ENCODE measurements around the gene GARIN5A.
"Not testable (repeated sequence)": the region's sequence is repeated elsewhere in the genome, so short reads cannot be mapped to it uniquely, and the experiment has no call there.

The GARIN5A gene

GRCh38 chr19:50473336-50473735 is 3.3 kb downstream of the GARIN5A start:
- H3K9me3 Mint-ChIP-seq; intact Hi-C loops (cut with micrococcal nuclease); H3K27ac Mint-ChIP-seq; H3K4me3 Mint-ChIP-seq: not testable (repeated sequence)
- peaks cover 15% of the 10 kb centered on the region for H3K4me1 Mint-ChIP-seq (ENCODE audit: low read depth)
- peaks cover 20% of the 10 kb centered on the region for H3K36me3 Mint-ChIP-seq (ENCODE audit: low read depth)
- peaks cover 14% of the 10 kb centered on the region for H3K27me3 Mint-ChIP-seq

GRCh38 chr19:50468818-50469217 is 7.8 kb downstream of the GARIN5A start:
- intact Hi-C loops (cut with micrococcal nuclease) = no loop called here
- no peak overlapping the region for H3K27ac Mint-ChIP-seq
- H3K27me3 Mint-ChIP-seq = peaks cover 21% of the 10 kb centered on the region
- H3K9me3 Mint-ChIP-seq = no peaks in the 10 kb centered on the region
- H3K36me3 Mint-ChIP-seq (ENCODE audit: low read depth) = no peaks in the 10 kb centered on the region
- H3K4me3 Mint-ChIP-seq = no peak overlapping the region
- no peaks in the 10 kb centered on the region for H3K4me1 Mint-ChIP-seq (ENCODE audit: low read depth)

DNA sequence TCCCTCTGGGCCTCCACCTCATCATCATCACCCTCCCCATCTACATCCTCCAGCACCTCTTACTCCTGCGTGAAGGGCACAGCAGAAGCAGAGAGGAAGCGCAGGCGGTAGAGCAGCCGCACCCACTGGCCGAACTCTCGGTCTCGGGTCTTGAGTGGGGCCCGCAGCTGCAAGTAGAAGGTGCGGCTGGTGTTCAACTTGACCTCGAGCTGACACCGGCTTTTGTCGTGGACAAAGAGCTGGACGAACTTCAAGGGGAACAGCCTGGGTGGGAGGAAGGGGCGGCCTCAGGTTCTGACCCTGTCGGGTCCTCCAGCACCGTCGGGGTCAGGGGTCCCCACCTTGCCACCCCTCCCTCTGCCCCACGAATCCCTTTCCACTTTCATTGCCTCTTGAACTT is 9.1 kb downstream of the GARIN5A start:
- Mint-ChIP-seq H3K36me3 (ENCODE audit: low read depth) (no peaks in the 10 kb centered on the region), H3K27me3 (peaks cover 22% of the 10 kb centered on the region), H3K4me3 (no peak overlapping the region), H3K9me3 (no peaks in the 10 kb centered on the region), H3K4me1 (ENCODE audit: low read depth) (no peaks in the 10 kb centered on the region), H3K27ac (no peak overlapping the region)
- intact Hi-C loops (cut with micrococcal nuclease) = no loop called here

- no peaks in the 10 kb centered on the region for H3K4me1 Mint-ChIP-seq (ENCODE audit: low read depth)
- peaks cover 24% of the 10 kb centered on the region for H3K27me3 Mint-ChIP-seq
- H3K36me3 Mint-ChIP-seq (ENCODE audit: low read depth) = no peaks in the 10 kb centered on the region
- no peaks in the 10 kb centered on the region for H3K9me3 Mint-ChIP-seq
- H3K27ac Mint-ChIP-seq = no peak overlapping the region
- intact Hi-C loops (cut with micrococcal nuclease) = no loop called here
- H3K4me3 Mint-ChIP-seq = no peak overlapping the region
Measured at GRCh38 chr19:50466706-50467039, 10.0 kb downstream of the GARIN5A start.

DNA sequence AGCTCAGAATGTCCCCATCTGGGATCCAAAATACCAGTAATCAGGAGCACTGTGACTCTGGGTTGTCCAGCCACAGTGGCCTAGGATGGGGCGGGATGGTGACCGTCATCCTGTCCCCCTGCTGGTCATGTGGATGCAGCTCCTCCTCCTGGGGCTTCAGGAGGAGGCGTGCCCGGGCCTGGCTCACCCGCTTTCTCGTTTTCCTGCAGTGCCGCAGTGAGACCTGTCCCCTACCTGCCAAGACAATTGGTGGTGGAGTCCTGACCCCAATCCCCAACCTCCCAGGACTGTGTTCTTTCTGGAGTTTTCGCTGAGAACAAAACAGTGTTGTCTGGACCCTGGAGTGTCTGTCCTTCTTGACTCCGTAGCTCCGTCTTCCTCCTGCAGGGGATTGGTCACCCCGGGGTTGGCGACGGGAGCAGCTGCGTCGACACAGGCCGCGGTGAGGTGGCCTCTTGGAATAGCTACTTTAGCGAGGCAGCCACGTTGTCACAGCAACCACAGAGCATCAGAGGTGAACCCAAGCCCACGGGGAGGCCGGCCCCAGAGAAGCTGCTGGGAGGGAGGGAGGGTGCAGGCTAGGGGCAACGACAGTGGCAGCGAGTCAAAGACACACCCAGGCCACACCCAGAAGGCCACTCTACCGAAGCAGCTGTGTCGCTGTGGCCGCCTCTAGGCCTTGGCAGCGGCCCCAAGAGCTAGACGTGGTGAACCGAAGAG is 10.5 kb downstream of the GARIN5A start:
- no peaks in the 10 kb centered on the region for H3K4me1 Mint-ChIP-seq (ENCODE audit: low read depth)
- intact Hi-C loops (cut with micrococcal nuclease) = no loop called here
- no peak overlapping the region for H3K4me3 Mint-ChIP-seq
- H3K27ac Mint-ChIP-seq = no peak overlapping the region
- no peaks in the 10 kb centered on the region for H3K36me3 Mint-ChIP-seq (ENCODE audit: low read depth)
- peaks cover 24% of the 10 kb centered on the region for H3K27me3 Mint-ChIP-seq
- no peaks in the 10 kb centered on the region for H3K9me3 Mint-ChIP-seq

DNA sequence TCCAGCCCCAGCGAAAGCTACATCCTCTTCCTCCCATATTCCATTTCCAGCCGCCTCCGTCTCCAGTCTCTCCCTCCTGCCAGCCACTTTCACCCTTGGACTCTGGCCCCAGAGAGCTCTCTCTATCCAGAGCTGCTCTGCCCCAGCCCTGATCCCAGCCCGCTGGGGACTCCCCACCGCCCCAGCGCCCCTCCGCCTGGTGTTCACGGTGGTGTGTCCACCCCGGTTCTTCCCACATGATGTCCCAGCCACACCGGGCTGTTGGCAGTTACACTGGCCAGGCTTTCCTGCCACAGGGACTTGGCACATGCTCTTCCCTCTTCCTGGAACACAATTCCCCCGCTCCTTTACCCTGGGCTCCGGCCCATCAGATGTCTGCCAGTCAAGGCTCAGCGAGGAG is 11.6 kb downstream of the GARIN5A start:
- Mint-ChIP-seq H3K4me1 (ENCODE audit: low read depth) (peaks cover 2% of the 10 kb centered on the region), H3K4me3 (no peak overlapping the region), H3K27ac (no peak overlapping the region), H3K36me3 (ENCODE audit: low read depth) (no peaks in the 10 kb centered on the region), H3K27me3 (peaks cover 30% of the 10 kb centered on the region), H3K9me3 (no peaks in the 10 kb centered on the region)
- intact Hi-C loops (cut with micrococcal nuclease) = loop anchor here (5.0 kb wide), 1 partner anchor 48 kb away; the partner anchor contains the start of gene SPIB

DNA sequence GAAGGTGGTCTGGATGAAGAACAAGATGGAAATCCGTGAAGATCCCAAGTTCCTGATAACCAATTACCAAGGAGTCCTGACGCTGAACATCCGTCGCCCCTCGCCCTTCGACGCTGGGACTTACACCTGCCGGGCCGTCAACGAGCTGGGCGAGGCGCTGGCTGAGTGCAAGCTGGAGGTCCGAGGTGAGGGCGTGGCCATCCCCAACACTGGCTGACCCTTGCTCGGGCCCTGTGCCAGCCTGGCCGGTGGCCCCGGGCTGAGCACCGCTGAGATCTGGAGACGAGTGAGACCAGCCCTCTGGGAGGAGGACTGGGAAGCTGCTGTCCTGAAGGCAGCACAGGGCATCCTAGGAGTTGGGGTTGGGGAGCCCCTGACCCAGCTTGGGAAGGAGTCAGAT is 12.3 kb downstream of the GARIN5A start:
- Mint-ChIP-seq H3K27ac (peak overlapping the region; percentile 1), H3K9me3 (no peaks in the 10 kb centered on the region), H3K4me3 (no peak overlapping the region), H3K27me3 (peaks cover 36% of the 10 kb centered on the region), H3K36me3 (ENCODE audit: low read depth) (no peaks in the 10 kb centered on the region), H3K4me1 (ENCODE audit: low read depth) (peaks cover 8% of the 10 kb centered on the region)
- intact Hi-C loops (cut with micrococcal nuclease) = loop anchor here (5.0 kb wide), 1 partner anchor 47 kb away; the partner anchor contains the start of gene SPIB

DNA sequence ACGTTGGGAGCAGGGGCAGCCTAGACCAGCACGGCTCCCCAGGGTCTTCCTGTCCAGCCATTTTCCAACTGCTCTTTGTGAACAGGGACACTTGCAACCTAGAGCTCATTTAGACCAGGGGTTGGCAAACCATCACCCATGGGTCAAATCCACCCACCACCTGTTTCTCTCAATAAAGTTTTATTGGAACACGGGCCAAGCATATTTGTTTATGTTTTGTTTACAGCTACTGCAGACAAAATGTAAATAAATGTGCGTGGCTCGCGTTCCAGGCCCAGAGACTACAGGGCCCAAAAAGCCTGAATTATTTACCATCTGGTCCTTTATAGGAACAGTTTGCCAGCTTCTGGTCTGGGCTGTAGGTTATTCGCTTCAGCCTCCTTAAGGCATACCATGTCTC is 13.7 kb downstream of the GARIN5A start:
- intact Hi-C loops (cut with micrococcal nuclease) = loop anchor here (5.0 kb wide), 1 partner anchor 46 kb away; the partner anchor contains the start of gene SPIB
- Mint-ChIP-seq H3K9me3 (no peaks in the 10 kb centered on the region), H3K4me1 (ENCODE audit: low read depth) (peaks cover 8% of the 10 kb centered on the region), H3K36me3 (ENCODE audit: low read depth) (no peaks in the 10 kb centered on the region), H3K27me3 (peaks cover 36% of the 10 kb centered on the region), H3K4me3 (no peak overlapping the region), H3K27ac (no peak overlapping the region)

DNA sequence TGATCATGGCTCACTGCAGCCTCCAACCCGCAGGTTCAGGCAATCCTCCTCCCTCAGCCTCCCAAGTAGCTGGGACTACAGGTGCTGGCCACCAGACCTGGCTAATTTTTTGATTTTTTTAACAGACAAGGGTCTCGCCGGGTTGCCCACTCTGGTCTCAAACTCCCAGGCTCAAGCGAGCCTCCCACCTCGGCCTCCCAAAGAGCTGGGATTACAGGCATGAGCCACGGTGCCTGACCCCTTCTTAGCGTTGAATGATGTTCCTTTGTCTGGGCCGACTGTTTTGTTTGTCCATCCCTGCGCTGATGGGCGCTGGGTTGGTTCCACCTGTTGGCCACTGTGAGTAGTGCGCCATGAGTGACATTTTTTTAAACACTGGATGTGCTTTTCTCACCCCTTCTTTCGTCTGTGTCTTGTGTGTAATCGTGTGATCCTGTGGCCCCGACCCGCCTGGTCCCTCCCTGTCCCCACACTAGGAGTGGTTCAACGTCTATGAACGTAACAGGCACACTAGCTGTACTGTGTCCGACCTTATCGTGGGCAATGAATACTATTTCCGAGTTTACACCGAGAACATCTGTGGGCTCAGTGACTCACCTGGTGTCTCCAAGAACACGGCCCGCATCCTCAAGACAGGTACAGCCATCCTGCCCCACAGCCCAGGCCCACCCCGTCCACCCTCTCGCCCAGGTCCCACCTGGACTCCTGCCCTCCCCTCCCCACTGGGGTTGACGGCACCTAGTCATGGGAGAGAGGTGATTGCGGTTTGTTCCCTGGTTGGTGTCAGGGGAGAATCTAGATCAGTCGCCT is 15.4 kb downstream of the GARIN5A start:
- Mint-ChIP-seq H3K27me3 (peaks cover 48% of the 10 kb centered on the region), H3K4me3 (no peak overlapping the region), H3K9me3 (no peaks in the 10 kb centered on the region), H3K36me3 (ENCODE audit: low read depth) (no peaks in the 10 kb centered on the region), H3K27ac (no peak overlapping the region), H3K4me1 (ENCODE audit: low read depth) (peaks cover 8% of the 10 kb centered on the region)
- intact Hi-C loops (cut with micrococcal nuclease) = loop anchor here (1.0 to 5.0 kb wide), 3 partner anchors 44 to 104 kb away; partner anchors contain the start of gene SPIB

DNA sequence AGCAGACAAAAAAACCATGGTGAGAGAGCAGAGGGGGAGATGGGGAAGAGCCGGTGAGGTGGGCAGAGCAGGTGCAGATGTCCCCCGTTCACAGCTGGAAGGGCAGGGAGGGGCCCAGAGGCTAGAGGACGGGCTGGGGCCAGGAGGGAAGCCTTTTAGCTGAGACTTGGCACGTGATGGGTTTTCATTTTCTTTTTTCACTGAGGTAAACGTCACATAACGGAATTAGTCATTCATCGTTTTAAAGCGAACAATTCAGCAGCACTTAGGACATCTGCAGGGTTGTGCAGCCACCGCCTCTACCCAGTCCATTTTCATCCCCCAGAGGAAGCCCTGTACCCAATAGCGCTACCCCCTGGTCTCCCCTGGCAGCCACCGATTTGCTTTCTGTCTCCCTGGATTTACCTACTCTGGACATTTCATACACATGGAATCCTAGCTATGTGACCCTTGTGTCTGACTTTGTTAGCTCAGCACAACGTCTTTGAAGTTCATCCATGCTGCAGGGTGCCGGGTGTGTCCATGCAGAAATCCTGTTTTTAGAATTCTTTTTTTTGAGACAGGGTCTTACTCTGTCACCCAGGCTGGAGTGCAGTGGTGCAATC is 16.4 kb downstream of the GARIN5A start:
- no peak overlapping the region for H3K27ac Mint-ChIP-seq
- no peak overlapping the region for H3K4me3 Mint-ChIP-seq
- H3K27me3 Mint-ChIP-seq = peaks cover 56% of the 10 kb centered on the region
- H3K4me1 Mint-ChIP-seq (ENCODE audit: low read depth) = peaks cover 8% of the 10 kb centered on the region
- no peaks in the 10 kb centered on the region for H3K9me3 Mint-ChIP-seq
- intact Hi-C loops (cut with micrococcal nuclease) = loop anchor here (5.0 kb wide), 1 partner anchor 43 kb away; the partner anchor contains the start of gene SPIB
- H3K36me3 Mint-ChIP-seq (ENCODE audit: low read depth) = no peaks in the 10 kb centered on the region

GRCh38 chr19:50459638-50460037 is 17.0 kb downstream of the GARIN5A start:
- H3K27ac Mint-ChIP-seq = no peak overlapping the region
- peaks cover 54% of the 10 kb centered on the region for H3K27me3 Mint-ChIP-seq
- H3K4me3 Mint-ChIP-seq = no peak overlapping the region
- no peaks in the 10 kb centered on the region for H3K36me3 Mint-ChIP-seq (ENCODE audit: low read depth)
- no peaks in the 10 kb centered on the region for H3K9me3 Mint-ChIP-seq
- intact Hi-C loops (cut with micrococcal nuclease) = loop anchor here (5.0 kb wide), 1 partner anchor 42 kb away; the partner anchor contains the start of gene SPIB
- peaks cover 8% of the 10 kb centered on the region for H3K4me1 Mint-ChIP-seq (ENCODE audit: low read depth)

- peaks cover 51% of the 10 kb centered on the region for H3K27me3 Mint-ChIP-seq
- intact Hi-C loops (cut with micrococcal nuclease) = no loop called here
- H3K27ac Mint-ChIP-seq = no peak overlapping the region
- no peaks in the 10 kb centered on the region for H3K36me3 Mint-ChIP-seq (ENCODE audit: low read depth)
- H3K4me1 Mint-ChIP-seq (ENCODE audit: low read depth) = peaks cover 8% of the 10 kb centered on the region
- H3K9me3 Mint-ChIP-seq = no peaks in the 10 kb centered on the region
- no peak overlapping the region for H3K4me3 Mint-ChIP-seq
Measured at GRCh38 chr19:50459067-50459456, 17.6 kb downstream of the GARIN5A start.

- H3K4me3 Mint-ChIP-seq = no peak overlapping the region
- H3K36me3 Mint-ChIP-seq (ENCODE audit: low read depth) = no peaks in the 10 kb centered on the region
- intact Hi-C loops (cut with micrococcal nuclease) = no loop called here
- H3K9me3 Mint-ChIP-seq = no peaks in the 10 kb centered on the region
- H3K4me1 Mint-ChIP-seq (ENCODE audit: low read depth) = peaks cover 8% of the 10 kb centered on the region
- H3K27ac Mint-ChIP-seq = no peak overlapping the region
- H3K27me3 Mint-ChIP-seq = peaks cover 51% of the 10 kb centered on the region
Measured at GRCh38 chr19:50458396-50459066, 18.1 kb downstream of the GARIN5A start.

Measured in dendritic cell treated with granulocyte-macrophage colony-stimulating factor and Interleukin-4, amounts not matched to agents 40 ng/mL and 50 ng/mL, for 4 days (primary cell).